HepG2 (cell line): ENCODE measurements around the gene MTPN. TPM values are rescaled to one million over a fixed set of nuclear protein-coding genes. Genes with fewer than 3 reads are reported as not detected.

Experiments
- ADNP ChIP-seq: sonication (generic); formaldehyde crosslinking; IDR thresholded peaks from 2 replicates; pipeline ENCODE4 v1.4.0; 2020; ENCODE audit warnings: missing genetic modification reagents
- CEBPB ChIP-seq: IDR thresholded peaks from 2 replicates; pipeline ENCODE4 v1.6.1; 2011; ENCODE audit warnings: low read depth, low read length, improper control_type of control experiment, borderline replicate concordance
- ELF3 ChIP-seq: IDR thresholded peaks from 2 replicates; pipeline ENCODE4 v1.6.1; 2016; ENCODE audit warnings: missing genetic modification reagents, missing compliant biosample characterization
- HDAC1 ChIP-seq: sonication (generic); formaldehyde crosslinking; IDR thresholded peaks from 2 replicates; pipeline ENCODE4 v1.5.1; 2020; ENCODE audit warnings: mild to moderate bottlenecking, missing genetic modification reagents
- MTF1 ChIP-seq: sonication (generic); formaldehyde crosslinking; IDR thresholded peaks from 2 replicates; pipeline ENCODE4 v1.5.0; 2020; ENCODE audit warnings: missing genetic modification reagents
- MTF2 ChIP-seq: sonication (generic); formaldehyde crosslinking; IDR thresholded peaks from 2 replicates; pipeline ENCODE4 v1.5.0; 2020; ENCODE audit warnings: missing genetic modification reagents, borderline replicate concordance
- NCOA2 ChIP-seq: sonication (generic); formaldehyde crosslinking; IDR thresholded peaks from 2 replicates; pipeline ENCODE4 v1.8.0; 2022; ENCODE audit warnings: inconsistent platforms
- ONECUT2 ChIP-seq: sonication (generic); formaldehyde crosslinking; IDR thresholded peaks from 2 replicates; pipeline ENCODE4 v1.4.0; 2020; ENCODE audit warnings: missing genetic modification reagents
- PHF8 ChIP-seq: sonication (generic); formaldehyde crosslinking; IDR thresholded peaks from 2 replicates; pipeline ENCODE4 v1.5.0; 2020; ENCODE audit warnings: missing genetic modification reagents
- RXRB ChIP-seq: IDR thresholded peaks from 2 replicates; pipeline ENCODE4 v1.6.1; 2016; ENCODE audit warnings: borderline replicate concordance, missing genetic modification reagents, missing compliant biosample characterization
- SP1 ChIP-seq, 2 experiments: fragments of 450-650 bp in 1 of 2; sonication (generic) in 1 of 2; formaldehyde crosslinking in 1 of 2; IDR thresholded peaks; 2 replicates each; pipeline versions ENCODE4 v1.4.0 to v1.6.1; 2016 to 2020; ENCODE audit warnings: missing genetic modification reagents in 1 of 2
- TBX2 ChIP-seq: sonication (generic); formaldehyde crosslinking; IDR thresholded peaks from 2 replicates; pipeline ENCODE4 v1.5.0; 2020; ENCODE audit warnings: missing genetic modification reagents, mild to moderate bottlenecking, borderline replicate concordance
- ZFP36L1 ChIP-seq: sonication (generic); formaldehyde crosslinking; IDR thresholded peaks from 2 replicates; pipeline ENCODE4 v1.8.0; 2022; ENCODE audit warnings: mild to moderate bottlenecking, missing genetic modification reagents, moderate library complexity
- ZFP36L2 ChIP-seq: sonication (generic); formaldehyde crosslinking; IDR thresholded peaks from 2 replicates; pipeline ENCODE4 v1.4.0; 2020; ENCODE audit warnings: missing genetic modification reagents
- ZNF24 ChIP-seq: fragments of 450-650 bp; IDR thresholded peaks from 2 replicates; pipeline ENCODE4 v1.6.1; 2017; ENCODE audit warnings: antibody characterized with exemption, mild to moderate bottlenecking
- ZNF3 ChIP-seq: IDR thresholded peaks from 2 replicates; pipeline ENCODE4 v1.7.0; 2017; ENCODE audit warnings: inconsistent platforms
- polyA plus RNA-seq, 8 experiments: library from polyadenylated mRNA; depleted of rRNA in 3 of 8; stranded (reverse) in 7 of 8; unstranded in 1 of 8; fragments of >200 nt; fragmentation: Illumina TruSeq in 4 of 8; extraction: Trizol in 4 of 8; gene quantifications; 2 replicates each; pipeline versions ENCODE4 v1.2.1 to v1.2.3, GENCODE V29; 2011 to 2016; ENCODE audit warnings: low read depth in 4 of 8, missing spikeins in 1 of 8, mixed read lengths in 1 of 8; ENCODE audit not compliant: insufficient read depth in 1 of 8
- total RNA-seq, 5 experiments: library from RNA; depleted of rRNA; stranded (reverse); fragments of >200 nt; fragmentation: Illumina TruSeq; extraction: Trizol; gene quantifications; 2 replicates each; pipeline ENCODE4 v1.2.3, GENCODE V29; 2016; ENCODE audit warnings: low read depth in 1 of 5
- TF ChIP-seq, protein P1 (sequence below): sonication (generic); formaldehyde crosslinking; conservative IDR thresholded peaks from 2 replicates; pipeline ENCODE4 v1.5.0; 2020; ENCODE audit warnings: missing genetic modification reagents
- TF ChIP-seq, protein P2 (sequence below): sonication (generic); formaldehyde crosslinking; IDR thresholded peaks from 2 replicates; pipeline ENCODE4 v1.5.0; 2020; ENCODE audit warnings: mild to moderate bottlenecking, missing genetic modification reagents, borderline replicate concordance
- TF ChIP-seq, protein P3 (sequence below): sonication (generic); formaldehyde crosslinking; IDR thresholded peaks from 2 replicates; pipeline ENCODE4; 2020; ENCODE audit warnings: missing genetic modification reagents, mild to moderate bottlenecking, borderline replicate concordance
- TF ChIP-seq, protein P4 (sequence below): sonication (generic); formaldehyde crosslinking; IDR thresholded peaks from 2 replicates; pipeline ENCODE4 v1.5.0; 2020; ENCODE audit warnings: mild to moderate bottlenecking, missing genetic modification reagents, borderline replicate concordance

MTPN gene
- total and polyA plus RNA-seq, 2 of the 13 experiments (the other 11 are each of a cell fraction or from before 2014, with no cell fraction given): 31.1 to 71.7 TPM

DNA sequence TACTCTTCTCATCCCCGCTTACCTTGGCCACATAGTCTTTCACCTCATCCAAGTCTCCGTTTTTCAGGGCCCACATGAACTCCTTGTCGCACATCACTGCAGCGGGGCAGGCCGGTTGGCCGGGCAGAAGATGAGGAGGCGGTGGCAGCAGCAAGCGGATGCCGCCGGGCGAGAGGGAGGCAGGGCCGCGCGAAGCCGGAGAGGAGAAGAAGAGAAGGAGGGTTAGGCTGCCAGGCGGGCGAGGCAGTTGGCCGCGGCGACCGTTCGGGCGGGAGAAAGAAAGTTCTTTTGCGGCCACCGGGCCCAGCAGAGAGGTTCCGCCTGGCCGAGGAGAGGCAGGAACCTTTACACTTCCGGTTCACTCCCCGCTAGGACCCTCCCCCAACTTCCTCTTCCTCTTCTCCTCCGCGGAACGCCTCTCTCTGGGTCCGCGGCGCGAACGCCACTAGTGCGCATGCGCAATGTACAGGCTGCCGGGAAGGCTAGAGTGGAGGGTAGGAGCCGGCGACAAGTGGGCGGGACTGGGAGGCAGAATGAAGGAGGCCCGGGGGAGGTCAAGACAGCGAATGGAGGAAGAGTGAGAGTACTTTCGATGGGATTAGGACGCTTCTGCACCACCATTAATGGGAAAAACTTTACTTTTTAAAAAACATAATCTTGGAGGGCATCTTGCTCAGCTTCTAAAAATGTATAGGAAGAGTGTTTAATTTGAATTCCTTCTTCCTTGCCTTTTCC lies at the start of gene MTPN (continued):
- no peak for TF ChIP-seq ZFP36L2
- TF ChIP-seq MTF1 (CRISPR knock-in tag): no peak
- no peak for TF ChIP-seq SP1 (IDR thresholded peaks at IDR 0.05)
- TF ChIP-seq SP1 (CRISPR knock-in tag; IDR thresholded peaks at IDR 0.05): peak; percentile 57; the same call in 1 of the 2 replicates
- no peak for TF ChIP-seq ZNF3
- TF ChIP-seq ZNF24: no peak
- TF ChIP-seq, protein P1, sequence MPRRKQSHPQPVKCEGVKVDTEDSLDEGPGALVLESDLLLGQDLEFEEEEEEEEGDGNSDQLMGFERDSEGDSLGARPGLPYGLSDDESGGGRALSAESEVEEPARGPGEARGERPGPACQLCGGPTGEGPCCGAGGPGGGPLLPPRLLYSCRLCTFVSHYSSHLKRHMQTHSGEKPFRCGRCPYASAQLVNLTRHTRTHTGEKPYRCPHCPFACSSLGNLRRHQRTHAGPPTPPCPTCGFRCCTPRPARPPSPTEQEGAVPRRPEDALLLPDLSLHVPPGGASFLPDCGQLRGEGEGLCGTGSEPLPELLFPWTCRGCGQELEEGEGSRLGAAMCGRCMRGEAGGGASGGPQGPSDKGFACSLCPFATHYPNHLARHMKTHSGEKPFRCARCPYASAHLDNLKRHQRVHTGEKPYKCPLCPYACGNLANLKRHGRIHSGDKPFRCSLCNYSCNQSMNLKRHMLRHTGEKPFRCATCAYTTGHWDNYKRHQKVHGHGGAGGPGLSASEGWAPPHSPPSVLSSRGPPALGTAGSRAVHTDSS: no peak
- TF ChIP-seq CEBPB: no peak
- TF ChIP-seq ELF3 (CRISPR knock-in tag): peak; percentile 87
- TF ChIP-seq HDAC1 (CRISPR knock-in tag): peak; percentile 78
- TF ChIP-seq NCOA2 (CRISPR knock-in tag): no peak
- no peak; the same call in 1 of the 2 replicates for TF ChIP-seq RXRB (CRISPR knock-in tag)
- TF ChIP-seq, protein P2, sequence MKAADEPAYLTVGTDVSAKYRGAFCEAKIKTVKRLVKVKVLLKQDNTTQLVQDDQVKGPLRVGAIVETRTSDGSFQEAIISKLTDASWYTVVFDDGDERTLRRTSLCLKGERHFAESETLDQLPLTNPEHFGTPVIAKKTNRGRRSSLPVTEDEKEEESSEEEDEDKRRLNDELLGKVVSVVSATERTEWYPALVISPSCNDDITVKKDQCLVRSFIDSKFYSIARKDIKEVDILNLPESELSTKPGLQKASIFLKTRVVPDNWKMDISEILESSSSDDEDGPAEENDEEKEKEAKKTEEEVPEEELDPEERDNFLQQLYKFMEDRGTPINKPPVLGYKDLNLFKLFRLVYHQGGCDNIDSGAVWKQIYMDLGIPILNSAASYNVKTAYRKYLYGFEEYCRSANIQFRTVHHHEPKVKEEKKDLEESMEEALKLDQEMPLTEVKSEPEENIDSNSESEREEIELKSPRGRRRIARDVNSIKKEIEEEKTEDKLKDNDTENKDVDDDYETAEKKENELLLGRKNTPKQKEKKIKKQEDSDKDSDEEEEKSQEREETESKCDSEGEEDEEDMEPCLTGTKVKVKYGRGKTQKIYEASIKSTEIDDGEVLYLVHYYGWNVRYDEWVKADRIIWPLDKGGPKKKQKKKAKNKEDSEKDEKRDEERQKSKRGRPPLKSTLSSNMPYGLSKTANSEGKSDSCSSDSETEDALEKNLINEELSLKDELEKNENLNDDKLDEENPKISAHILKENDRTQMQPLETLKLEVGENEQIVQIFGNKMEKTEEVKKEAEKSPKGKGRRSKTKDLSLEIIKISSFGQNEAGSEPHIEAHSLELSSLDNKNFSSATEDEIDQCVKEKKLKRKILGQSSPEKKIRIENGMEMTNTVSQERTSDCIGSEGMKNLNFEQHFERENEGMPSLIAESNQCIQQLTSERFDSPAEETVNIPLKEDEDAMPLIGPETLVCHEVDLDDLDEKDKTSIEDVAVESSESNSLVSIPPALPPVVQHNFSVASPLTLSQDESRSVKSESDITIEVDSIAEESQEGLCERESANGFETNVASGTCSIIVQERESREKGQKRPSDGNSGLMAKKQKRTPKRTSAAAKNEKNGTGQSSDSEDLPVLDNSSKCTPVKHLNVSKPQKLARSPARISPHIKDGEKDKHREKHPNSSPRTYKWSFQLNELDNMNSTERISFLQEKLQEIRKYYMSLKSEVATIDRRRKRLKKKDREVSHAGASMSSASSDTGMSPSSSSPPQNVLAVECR (CRISPR knock-in tag): peak; percentile 93
- TF ChIP-seq, protein P3, sequence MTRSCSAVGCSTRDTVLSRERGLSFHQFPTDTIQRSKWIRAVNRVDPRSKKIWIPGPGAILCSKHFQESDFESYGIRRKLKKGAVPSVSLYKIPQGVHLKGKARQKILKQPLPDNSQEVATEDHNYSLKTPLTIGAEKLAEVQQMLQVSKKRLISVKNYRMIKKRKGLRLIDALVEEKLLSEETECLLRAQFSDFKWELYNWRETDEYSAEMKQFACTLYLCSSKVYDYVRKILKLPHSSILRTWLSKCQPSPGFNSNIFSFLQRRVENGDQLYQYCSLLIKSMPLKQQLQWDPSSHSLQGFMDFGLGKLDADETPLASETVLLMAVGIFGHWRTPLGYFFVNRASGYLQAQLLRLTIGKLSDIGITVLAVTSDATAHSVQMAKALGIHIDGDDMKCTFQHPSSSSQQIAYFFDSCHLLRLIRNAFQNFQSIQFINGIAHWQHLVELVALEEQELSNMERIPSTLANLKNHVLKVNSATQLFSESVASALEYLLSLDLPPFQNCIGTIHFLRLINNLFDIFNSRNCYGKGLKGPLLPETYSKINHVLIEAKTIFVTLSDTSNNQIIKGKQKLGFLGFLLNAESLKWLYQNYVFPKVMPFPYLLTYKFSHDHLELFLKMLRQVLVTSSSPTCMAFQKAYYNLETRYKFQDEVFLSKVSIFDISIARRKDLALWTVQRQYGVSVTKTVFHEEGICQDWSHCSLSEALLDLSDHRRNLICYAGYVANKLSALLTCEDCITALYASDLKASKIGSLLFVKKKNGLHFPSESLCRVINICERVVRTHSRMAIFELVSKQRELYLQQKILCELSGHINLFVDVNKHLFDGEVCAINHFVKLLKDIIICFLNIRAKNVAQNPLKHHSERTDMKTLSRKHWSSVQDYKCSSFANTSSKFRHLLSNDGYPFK (CRISPR knock-in tag): peak; percentile 95; the same call in 1 of the 2 replicates
- TF ChIP-seq ADNP (CRISPR knock-in tag): no peak
- TF ChIP-seq MTF2 (CRISPR knock-in tag): 0 out of 2 replicates have a peak, but pooled peaks have one; percentile 10
- TF ChIP-seq, protein P4, sequence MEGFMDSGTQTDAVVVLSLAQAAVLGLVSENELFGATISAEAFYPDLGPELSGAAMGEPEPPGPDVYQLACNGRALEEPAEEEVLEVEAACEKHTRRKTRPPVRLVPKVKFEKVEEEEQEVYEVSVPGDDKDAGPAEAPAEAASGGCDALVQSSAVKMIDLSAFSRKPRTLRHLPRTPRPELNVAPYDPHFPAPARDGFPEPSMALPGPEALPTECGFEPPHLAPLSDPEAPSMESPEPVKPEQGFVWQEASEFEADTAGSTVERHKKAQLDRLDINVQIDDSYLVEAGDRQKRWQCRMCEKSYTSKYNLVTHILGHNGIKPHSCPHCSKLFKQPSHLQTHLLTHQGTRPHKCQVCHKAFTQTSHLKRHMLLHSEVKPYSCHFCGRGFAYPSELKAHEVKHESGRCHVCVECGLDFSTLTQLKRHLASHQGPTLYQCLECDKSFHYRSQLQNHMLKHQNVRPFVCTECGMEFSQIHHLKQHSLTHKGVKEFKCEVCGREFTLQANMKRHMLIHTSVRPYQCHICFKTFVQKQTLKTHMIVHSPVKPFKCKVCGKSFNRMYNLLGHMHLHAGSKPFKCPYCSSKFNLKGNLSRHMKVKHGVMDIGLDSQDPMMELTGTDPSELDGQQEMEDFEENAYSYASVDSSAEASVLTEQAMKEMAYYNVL (CRISPR knock-in tag): no peak
- TF ChIP-seq PHF8 (CRISPR knock-in tag): peak; percentile 92
- peak; percentile 80 for TF ChIP-seq TBX2
- no peak for TF ChIP-seq ONECUT2
- TF ChIP-seq ZFP36L1 (CRISPR knock-in tag): no peak
